GM23248 (cell line): ENCODE measurements around the gene IGF2.

Experiments used
- EZH2 ChIP-seq: fragments of 200-600 bp; sonication (generic); IDR thresholded peaks from 2 replicates; pipeline ENCODE4 v1.6.1; 2018; ENCODE audit warnings: antibody characterized with exemption, mild to moderate bottlenecking; ENCODE audit not compliant: insufficient read depth, poor library complexity, severe bottlenecking
- EZH2phosphoT487 ChIP-seq: fragments of 200-600 bp; sonication (generic); IDR thresholded peaks from 2 replicates; pipeline ENCODE4 v1.6.1; 2018; ENCODE audit warnings: antibody characterized with exemption, moderate library complexity, mild to moderate bottlenecking, low read depth; ENCODE audit not compliant: insufficient read depth

DNA sequence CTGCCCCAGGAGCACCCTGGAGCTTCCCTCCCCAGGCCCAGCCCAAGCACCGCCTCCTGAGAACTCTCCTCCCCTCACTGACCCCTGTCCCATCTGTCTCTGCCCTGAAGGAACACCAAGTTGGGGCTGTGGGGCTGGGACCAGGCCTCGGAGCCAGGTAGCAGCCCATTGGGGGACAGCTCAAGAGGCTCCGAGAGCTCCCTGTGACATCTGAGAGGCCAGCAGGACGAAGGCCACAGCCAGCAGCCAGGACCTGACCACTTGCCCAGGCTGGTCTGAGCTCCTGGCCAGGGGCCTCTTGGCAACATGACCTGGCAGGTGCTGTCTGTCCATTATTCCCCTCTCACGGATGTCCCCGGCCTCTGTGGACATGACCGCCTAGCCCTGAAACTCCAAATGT is 33.7 kb downstream of the IGF2 start:
- no peak for TF ChIP-seq EZH2
- no peak for TF ChIP-seq EZH2phosphoT487
